ENCODE measurements around the gene COL26A1.
"Not testable (repeated sequence)": the region's sequence is repeated elsewhere in the genome, so short reads cannot be mapped to it uniquely, and the experiment has no call there.

COL26A1 gene

DNA sequence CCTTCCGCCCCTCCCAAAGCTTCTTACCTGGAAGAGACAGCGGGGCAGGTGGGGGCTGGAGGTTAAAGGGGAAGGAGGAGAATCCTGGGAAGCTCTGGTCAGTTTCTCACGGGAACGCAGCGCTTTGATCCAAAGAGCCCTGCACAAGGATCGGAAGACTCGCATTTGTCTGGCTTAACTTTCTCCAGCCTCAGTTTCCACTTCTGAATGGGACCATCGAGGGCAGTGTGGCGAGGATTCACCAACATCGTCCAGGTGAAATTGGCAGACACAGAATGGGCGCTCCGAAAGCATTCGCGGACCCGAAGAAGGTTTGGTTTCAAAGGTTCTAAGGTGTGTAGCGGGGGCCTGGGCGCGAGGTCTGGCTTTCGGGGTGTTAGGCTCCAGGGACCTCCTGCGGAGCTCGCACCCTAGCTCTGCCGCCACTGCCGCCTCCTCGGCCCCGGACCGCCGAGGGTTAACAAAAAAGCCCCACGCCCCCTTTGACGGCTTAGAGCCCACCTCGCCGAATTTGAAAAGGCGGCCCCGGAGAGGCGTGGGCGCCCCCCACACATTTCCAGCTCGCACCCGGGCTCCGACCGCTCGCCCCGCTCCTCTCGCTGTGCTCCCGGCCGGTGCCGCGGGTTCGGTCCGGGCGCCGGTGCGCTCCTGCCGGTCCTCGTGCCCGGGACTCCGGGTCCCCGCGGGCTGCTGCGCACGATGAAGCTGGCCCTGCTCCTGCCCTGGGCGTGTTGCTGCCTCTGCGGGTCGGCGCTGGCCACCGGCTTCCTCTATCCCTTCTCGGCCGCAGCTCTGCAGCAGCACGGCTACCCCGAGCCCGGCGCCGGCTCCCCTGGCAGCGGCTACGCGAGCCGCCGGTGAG is at the start of gene COL26A1:
Gene COL26A1, plus strand, starts transcription at position 542 of the 862 bp plus-strand sequence. Its CDS starts 158 bp downstream, at position 700.
- no peak for DNase-seq

DNA sequence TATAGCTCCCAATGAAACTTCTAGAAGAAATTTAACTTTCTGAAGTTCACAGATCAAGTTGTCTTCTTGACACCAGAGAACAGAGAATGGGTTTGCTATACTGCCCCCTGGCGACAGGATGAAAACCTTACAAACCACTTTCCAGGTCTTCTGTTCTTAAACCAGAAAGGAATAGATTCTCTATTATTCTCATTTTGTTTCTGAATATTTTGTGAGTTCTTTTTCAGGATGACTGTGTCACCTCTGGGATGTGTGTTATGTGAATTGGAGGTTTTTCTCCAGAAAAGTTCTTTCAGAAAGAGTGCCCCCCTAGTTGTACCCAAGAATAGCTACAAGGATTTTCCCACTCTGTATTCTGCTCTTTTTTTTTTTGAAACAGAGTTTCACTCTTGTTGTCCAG is 47.3 kb upstream of the COL26A1 start:
- peak; percentile 36 to 55 for DNase-seq

GRCh38 chr7:101319401-101319800 is 43.3 kb upstream of the COL26A1 start:
- DNase-seq: no peak

DNA sequence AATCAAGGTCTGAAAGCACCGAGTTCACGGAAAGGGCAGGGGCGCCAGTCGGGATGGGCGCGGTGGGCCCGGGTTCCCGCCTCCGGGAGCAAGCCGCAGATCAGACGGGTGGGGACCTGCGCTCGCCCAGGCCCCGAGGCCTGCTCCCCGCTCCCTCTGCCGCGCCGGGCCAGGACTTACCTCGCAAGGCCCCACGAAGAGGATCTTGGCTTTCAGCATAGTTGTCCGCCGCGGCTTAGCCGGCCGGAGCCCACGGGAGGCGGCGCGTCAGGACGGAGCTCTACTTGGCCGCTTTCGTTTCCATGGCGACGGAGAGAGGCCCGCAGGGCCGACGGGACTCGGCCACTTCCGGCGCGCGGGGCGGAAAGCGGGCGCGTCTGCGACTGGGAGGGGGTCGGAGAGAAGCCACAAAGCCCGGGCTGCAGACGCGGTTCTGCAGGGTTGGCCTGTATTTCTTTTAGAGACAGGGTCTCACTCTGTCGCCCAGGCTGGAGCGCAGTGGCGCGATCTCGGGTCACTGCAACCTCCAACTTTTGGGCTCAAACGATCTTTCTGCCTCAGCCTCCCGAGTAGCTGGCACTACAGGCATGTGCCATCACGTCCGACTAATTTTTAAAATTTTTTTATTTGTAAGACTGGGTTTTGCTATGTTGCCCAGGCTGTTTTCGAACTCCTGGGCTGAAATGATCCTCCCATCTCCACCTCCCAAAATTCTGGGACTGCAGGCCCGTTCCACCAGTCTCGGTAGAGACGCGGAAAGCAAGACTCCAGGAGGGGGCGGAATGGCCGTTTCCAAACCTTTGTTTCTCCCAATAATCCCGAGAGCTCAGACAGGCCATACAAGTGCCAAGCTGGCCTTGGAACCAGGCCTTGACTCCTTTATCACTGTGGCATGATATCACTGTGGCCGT is 40.9 kb upstream of the COL26A1 start, which contains the start of gene IFT22:
Gene IFT22, minus strand, starts transcription at position 322 of the 911 bp plus-strand sequence. Its CDS starts 103 bp downstream, at position 219.
- peak; percentile 86 to 89 for DNase-seq

GRCh38 chr7:101328159-101328558 is 34.5 kb upstream of the COL26A1 start:
- DNase-seq: no peak

DNA sequence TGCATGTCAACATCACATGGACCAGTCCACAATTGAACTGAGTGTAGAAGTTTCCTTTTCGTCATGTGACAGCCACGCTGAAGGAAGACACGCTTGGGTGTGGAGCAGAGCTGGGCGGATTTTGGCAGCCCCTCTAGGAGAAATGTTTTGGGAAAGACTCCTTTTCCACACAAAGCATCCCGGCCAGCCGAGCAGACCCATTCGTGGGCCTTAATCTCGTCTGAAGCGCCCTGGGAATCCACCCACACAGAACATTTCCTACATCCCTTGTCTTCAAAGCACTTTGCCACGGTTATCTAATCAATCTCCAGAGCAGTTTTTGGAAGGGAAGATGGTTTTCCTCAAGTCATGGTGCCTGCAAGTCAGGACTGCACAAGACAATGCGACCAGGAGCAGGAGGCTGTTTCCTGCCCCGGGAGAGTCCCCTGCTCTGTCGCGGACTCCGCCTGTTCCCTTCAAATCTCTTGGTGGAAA is 32.6 kb upstream of the COL26A1 start:
- no peak for DNase-seq

GRCh38 chr7:101332026-101332425 is 30.6 kb upstream of the COL26A1 start:
- no peak for DNase-seq

GRCh38 chr7:101333912-101334311 is 28.8 kb upstream of the COL26A1 start:
- DNase-seq: no peak

- DNase-seq: no peak
Observed at GRCh38 chr7:101340379-101340778, 22.3 kb upstream of the COL26A1 start.

- no peak for DNase-seq
Observed at GRCh38 chr7:101342892-101343291, 19.8 kb upstream of the COL26A1 start.

- no peak for DNase-seq
Observed at GRCh38 chr7:101347477-101347876, 15.2 kb upstream of the COL26A1 start.

- not testable (repeated sequence) for DNase-seq
Observed at GRCh38 chr7:101348456-101349067, 14.1 kb upstream of the COL26A1 start.

DNA sequence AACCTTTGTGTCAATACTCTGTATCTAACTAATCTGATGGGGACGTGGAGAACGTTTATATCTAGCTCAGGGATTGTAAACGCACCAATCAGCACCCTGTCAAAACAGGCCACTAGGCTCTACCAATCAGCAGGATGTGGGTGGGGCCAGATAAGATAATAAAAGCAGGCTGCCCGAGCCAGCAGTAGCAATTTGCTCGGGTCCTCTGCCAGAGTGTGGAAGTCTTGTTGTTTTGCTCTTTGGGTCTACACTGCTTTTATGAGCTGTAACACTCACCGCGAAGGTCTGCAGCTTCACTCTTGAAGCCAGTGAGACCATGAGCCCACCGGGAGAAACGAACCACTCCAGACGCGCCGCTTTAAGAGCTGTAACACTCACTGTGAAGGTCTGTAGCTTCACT is 13.4 kb upstream of the COL26A1 start:
- DNase-seq: not testable (repeated sequence)

GRCh38 chr7:101352920-101353308 is 9.8 kb upstream of the COL26A1 start:
- DNase-seq: no peak

GRCh38 chr7:101357433-101357832 is 5.2 kb upstream of the COL26A1 start:
- DNase-seq: no peak

GRCh38 chr7:101363196-101363733 is 590 bp downstream of the COL26A1 start:
- DNase-seq: no peak

- peak; percentile 64 to 66 for DNase-seq
Observed at GRCh38 chr7:101363734-101364374, 1.2 kb downstream of the COL26A1 start.

GRCh38 chr7:101365956-101366355 is 3.3 kb downstream of the COL26A1 start:
- no peak for DNase-seq

- DNase-seq: no peak
Observed at GRCh38 chr7:101367676-101368075, 5.0 kb downstream of the COL26A1 start.

DNA sequence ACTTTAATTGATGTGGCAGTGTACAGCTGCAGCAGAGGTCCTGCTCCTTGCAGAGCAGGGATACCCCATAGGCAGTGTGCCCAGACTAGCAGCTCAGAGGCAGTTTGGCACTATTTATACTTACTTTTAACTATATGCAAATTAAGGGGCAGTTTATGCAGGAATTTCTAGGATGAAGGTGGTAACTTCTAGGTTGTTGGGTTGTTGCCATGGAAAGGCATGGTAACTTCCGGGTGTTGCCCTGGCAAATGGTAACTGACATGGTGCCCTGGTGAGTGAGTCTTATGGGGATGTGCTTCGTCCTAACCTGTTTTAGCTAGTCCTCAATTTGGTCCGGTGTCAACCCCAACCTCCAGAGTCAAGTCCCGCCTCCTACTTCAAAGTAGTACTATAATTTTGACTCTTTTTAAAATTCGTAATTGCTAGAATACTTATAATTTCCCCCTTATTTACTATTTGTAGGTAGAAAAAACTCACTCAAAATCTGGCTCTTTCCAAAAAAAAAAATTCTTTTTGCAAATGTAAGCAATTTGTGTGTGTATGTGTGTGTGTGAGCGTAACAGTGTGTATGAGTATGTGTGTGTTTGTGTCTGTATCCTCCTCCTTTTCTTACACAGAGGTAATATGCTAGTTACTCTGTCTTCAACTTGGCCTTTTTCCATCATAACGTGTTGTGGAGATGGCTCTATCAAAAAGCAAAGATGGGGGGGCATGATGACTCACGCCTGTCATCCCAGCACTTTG is 5.9 kb downstream of the COL26A1 start:
- no peak for DNase-seq

GRCh38 chr7:101370836-101371235 is 8.2 kb downstream of the COL26A1 start:
- DNase-seq: no peak
